GM18861 (cell line): Measurements from ENCODE around the gene EBLN2.

ENCODE experiments used
- ATAC-seq: cut with Tn5 transposase; IDR thresholded peaks from one replicate; pipeline ENCODE4 v1.9.1; 2021; ENCODE audit not compliant: unreplicated experiment

Gene EBLN2

GRCh38 chr3:73100741-73101559, 39.5 kb downstream of the EBLN2 start:
- ATAC-seq: peak; percentile 91

DNA sequence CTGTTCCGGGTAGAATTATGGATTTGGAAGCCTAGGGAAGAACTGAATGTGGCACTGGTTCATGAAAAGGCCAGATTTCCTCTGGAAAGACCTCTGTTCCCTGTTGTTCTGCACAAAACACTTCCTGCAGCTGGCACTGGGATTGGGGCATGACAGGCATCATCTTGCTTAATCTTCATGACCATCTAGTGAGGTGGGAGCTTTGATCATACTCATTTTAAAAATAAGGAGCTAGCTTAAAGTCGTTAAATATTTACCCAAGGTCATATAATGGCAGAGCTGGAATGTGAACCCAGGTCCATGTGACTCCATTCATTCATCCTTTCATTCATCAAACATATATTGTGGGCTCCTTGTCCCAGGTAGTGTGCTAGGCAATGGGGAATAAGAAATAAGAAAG, 40.4 kb downstream of the EBLN2 start:
- ATAC-seq: no peak

- no peak for ATAC-seq
Measured at GRCh38 chr3:73107215-73107614, 45.8 kb downstream of the EBLN2 start.

GRCh38 chr3:73107676-73108187, 46.3 kb downstream of the EBLN2 start:
- no peak for ATAC-seq

- no peak for ATAC-seq
Measured at GRCh38 chr3:73108750-73109149, 47.3 kb downstream of the EBLN2 start.

- no peak for ATAC-seq
Measured at GRCh38 chr3:73110530-73110929, 49.1 kb downstream of the EBLN2 start.
